ENCODE results near the gene ERH. TPM values are rescaled to one million over a fixed set of nuclear protein-coding genes. Genes with fewer than 3 reads are reported as not detected.

ERH gene
- total RNA-seq, 1 experiment from 2014 or later = 222 TPM

DNA sequence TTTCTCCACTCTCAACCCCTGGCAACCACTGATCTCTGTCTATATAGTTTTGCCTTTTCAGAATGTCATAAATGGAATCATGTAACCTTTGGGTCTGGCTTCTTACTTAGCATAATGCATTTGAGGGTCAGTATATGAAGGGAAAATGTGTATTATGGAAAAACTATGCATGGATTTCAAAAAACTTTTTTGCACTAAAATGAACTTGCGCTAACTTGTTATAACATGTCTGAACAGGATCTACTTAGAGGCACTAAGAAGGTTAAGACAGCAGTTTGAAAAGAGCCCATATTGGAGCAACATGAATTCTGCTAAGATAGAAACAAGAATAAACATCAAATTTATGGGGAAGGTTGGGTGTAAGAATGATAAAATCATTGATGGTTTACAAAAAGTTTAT, 29.5 kb upstream of the ERH start:
- intact Hi-C loops (cut with micrococcal nuclease; ENCODE audit: unreplicated experiment) (no loop called here), in situ Hi-C loops (cut with HindIII; ENCODE audit: low pct_unique_long_range_greater_than_20kb, low sequenced_read_pairs) (no loop called here)

DNA sequence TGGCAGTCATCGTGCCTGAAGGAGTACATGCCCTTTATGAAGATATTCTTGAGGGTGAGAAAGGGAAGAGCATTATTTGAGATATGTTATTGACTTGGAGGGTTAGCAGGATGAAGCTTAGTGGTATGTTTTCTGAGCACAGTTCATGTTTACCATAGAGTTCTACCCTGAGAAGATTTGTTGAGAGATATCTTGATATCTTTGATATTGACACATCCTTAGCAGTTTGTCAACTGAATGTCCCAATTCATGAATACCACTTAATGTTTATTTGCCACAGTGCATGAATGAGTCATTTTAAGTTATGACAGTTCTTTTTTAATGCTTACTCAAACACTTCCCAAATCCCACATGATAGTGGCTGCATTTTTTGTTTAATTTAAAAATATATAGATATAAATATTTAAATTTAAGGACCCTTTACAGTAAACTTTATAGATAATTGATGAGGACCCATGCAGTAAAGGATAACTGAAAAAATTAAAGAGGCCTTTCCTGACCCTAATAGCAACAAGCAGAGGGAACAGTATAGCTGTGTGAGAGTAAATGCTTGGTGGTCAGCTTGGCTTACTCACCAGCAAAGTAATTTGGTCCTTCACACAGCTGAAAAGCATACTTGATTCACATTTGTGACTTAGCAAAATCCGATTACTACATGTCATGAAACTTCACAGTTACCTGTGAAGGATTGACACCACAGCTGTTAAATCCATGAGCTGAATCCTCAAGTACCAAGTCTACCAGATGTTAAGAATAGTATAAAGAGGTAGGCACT, 26.2 kb upstream of the ERH start:
- Histone ChIP-seq H3K4me1 (ENCODE audit: control insufficient read depth, insufficient read depth, low read length) (no peaks in the 10 kb centered on the region), H3K27me3 (ENCODE audit: control insufficient read depth, insufficient read depth, low read length) (no peaks in the 10 kb centered on the region), H3K4me3 (ENCODE audit: low read depth in 2 of 2, low read length in 2 of 2) (no peak overlapping the region), H3K27ac (ENCODE audit: low read length) (no peak overlapping the region), H3K36me3 (ENCODE audit: control insufficient read depth, insufficient read depth, low read length) (no peaks in the 10 kb centered on the region), H3K9me3 (ENCODE audit: control insufficient read depth, insufficient read depth, low read depth, low read length) (no peaks in the 10 kb centered on the region)
- intact Hi-C loops (cut with micrococcal nuclease; ENCODE audit: unreplicated experiment) = no loop called here
- in situ Hi-C loops (cut with HindIII; ENCODE audit: low pct_unique_long_range_greater_than_20kb, low sequenced_read_pairs) = no loop called here
- TF ChIP-seq SIN3A (IDR thresholded peaks at IDR 0.05; ENCODE audit: borderline replicate concordance, insufficient read depth, low read depth, low read length) = no peak
- TF ChIP-seq TCF7L2 (IDR thresholded peaks at IDR 0.05; ENCODE audit: low read depth, low read length) = no peak
- no peak for TF ChIP-seq REST (IDR thresholded peaks at IDR 0.05; ENCODE audit: insufficient read depth in 1 of 2, low read depth in 2 of 2, low read length in 1 of 2)
- TF ChIP-seq, protein P1, sequence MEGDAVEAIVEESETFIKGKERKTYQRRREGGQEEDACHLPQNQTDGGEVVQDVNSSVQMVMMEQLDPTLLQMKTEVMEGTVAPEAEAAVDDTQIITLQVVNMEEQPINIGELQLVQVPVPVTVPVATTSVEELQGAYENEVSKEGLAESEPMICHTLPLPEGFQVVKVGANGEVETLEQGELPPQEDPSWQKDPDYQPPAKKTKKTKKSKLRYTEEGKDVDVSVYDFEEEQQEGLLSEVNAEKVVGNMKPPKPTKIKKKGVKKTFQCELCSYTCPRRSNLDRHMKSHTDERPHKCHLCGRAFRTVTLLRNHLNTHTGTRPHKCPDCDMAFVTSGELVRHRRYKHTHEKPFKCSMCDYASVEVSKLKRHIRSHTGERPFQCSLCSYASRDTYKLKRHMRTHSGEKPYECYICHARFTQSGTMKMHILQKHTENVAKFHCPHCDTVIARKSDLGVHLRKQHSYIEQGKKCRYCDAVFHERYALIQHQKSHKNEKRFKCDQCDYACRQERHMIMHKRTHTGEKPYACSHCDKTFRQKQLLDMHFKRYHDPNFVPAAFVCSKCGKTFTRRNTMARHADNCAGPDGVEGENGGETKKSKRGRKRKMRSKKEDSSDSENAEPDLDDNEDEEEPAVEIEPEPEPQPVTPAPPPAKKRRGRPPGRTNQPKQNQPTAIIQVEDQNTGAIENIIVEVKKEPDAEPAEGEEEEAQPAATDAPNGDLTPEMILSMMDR (IDR thresholded peaks at IDR 0.05) = no peak
- TF ChIP-seq POLR2AphosphoS5 (IDR thresholded peaks at IDR 0.05; ENCODE audit: low read depth, low read length) = no peak
- POLR2A ChIA-PET = interaction anchor here (0.5 to 0.6 kb wide), 2 partner anchors 13 to 45 kb away, joined by 5 to 9 read pairs; no protein-coding TSS in a partner anchor
- CTCF ChIA-PET = no interaction called here
- ATAC-seq (no peak), DNase-seq (ENCODE audit: low read depth, low spot score) (no peak)
- no TSS peak for BruUV-seq (replicated peaks)

More for the DNA sequence above, 29.5 kb upstream of the ERH start:
- DNase-seq (ENCODE audit: low read depth, low spot score) = no peak
- CTCF ChIA-PET = no interaction called here
- Histone ChIP-seq H3K4me1 (ENCODE audit: control insufficient read depth, insufficient read depth, low read length) (no peaks in the 10 kb centered on the region), H3K9me3 (ENCODE audit: control insufficient read depth, insufficient read depth, low read depth, low read length) (no peaks in the 10 kb centered on the region), H3K27ac (ENCODE audit: low read length) (no peak overlapping the region), H3K36me3 (ENCODE audit: control insufficient read depth, insufficient read depth, low read length) (no peaks in the 10 kb centered on the region), H3K27me3 (ENCODE audit: control insufficient read depth, insufficient read depth, low read length) (no peaks in the 10 kb centered on the region), H3K4me3 (ENCODE audit: low read depth in 2 of 2, low read length in 2 of 2) (no peak overlapping the region)
- TF ChIP-seq, protein P1 (IDR thresholded peaks at IDR 0.05) = no peak
- no peak for TF ChIP-seq REST (IDR thresholded peaks at IDR 0.05; ENCODE audit: insufficient read depth in 1 of 2, low read depth in 2 of 2, low read length in 1 of 2)
- TF ChIP-seq TCF7L2 (IDR thresholded peaks at IDR 0.05; ENCODE audit: low read depth, low read length) = no peak
- TF ChIP-seq SIN3A (IDR thresholded peaks at IDR 0.05; ENCODE audit: borderline replicate concordance, insufficient read depth, low read depth, low read length) = no peak
- no peak for TF ChIP-seq POLR2AphosphoS5 (IDR thresholded peaks at IDR 0.05; ENCODE audit: low read depth, low read length)
- BruUV-seq (replicated peaks) = no TSS peak
- ATAC-seq = no peak
- POLR2A ChIA-PET = no interaction called here

All from Panc1 (cell line).